Uterus (tissue), 4 donors: ENCODE data around the gene SGIP1. TPM values are rescaled to one million over a fixed set of nuclear protein-coding genes. Genes with fewer than 3 reads are reported as not detected.

Experiments
- DNase-seq, 2 donors: peaks; one replicate each; pipeline ENCODE4 v3.0.0-alpha.2; 2019 to 2020
- H3K27ac ChIP-seq, 2 donors: fragments of 200-600 bp; sonication (generic); 1 replicate in 1 of 2; 2 replicates in 1 of 2; pipeline ENCODE4 v1.5.1; 2016 to 2018
- H3K27me3 ChIP-seq, 2 donors: fragments of 200-600 bp; sonication (generic); one replicate each; pipeline ENCODE4 v1.5.1; 2018 to 2019; ENCODE audit warnings: control low read depth in 1 of 2
- H3K36me3 ChIP-seq, 2 donors: fragments of 200-600 bp; sonication (generic); one replicate each; pipeline ENCODE4 v1.5.1; 2019; ENCODE audit warnings: control low read depth in 1 of 2
- H3K4me1 ChIP-seq, 2 donors: fragments of 200-600 bp; sonication (generic); one replicate each; pipeline ENCODE4 v1.5.1; 2018 to 2019; ENCODE audit warnings: control low read depth in 1 of 2
- H3K4me3 ChIP-seq, 2 donors: fragments of 200-600 bp; sonication (generic); 1 replicate in 1 of 2; 2 replicates in 1 of 2; pipeline ENCODE4 v1.5.1; 2018 to 2019; ENCODE audit warnings: mild to moderate bottlenecking in 1 of 2
- H3K9me3 ChIP-seq, 2 donors: fragments of 200-600 bp; sonication (generic); one replicate each; pipeline ENCODE4 v1.5.1; 2019; ENCODE audit warnings: control low read depth in 1 of 2
- CTCF ChIP-seq, 4 experiments: fragments of 200-600 bp in 2 of 4; fragments of 450-650 bp in 2 of 4; sonication (generic) in 2 of 4; IDR thresholded peaks; one replicate each; pipeline ENCODE4 v1.5.1; 2016 to 2019; ENCODE audit warnings: antibody characterized with exemption in 4 of 4, mild to moderate bottlenecking in 2 of 4, moderate library complexity in 1 of 4
- POLR2A ChIP-seq, 2 donors: fragments of 450-650 bp; IDR thresholded peaks; one replicate each; pipeline ENCODE4 v1.6.1; 2016; ENCODE audit warnings: antibody characterized with exemption in 2 of 2, mild to moderate bottlenecking in 1 of 2, moderate library complexity in 1 of 2
- intact Hi-C: fragments of 100-400 bp; cut with DNase I; formaldehyde crosslinking; loops from one replicate; pipeline ENCODE4 v1.15.1; 2023; ENCODE audit warnings: low total_unique reads
- total RNA-seq, 4 donors: library from RNA; depleted of rRNA in 3 of 4; stranded (reverse); fragments of >200 nt in 3 of 4; gene quantifications; one replicate each; pipeline versions ENCODE4 v1.1.0 to v1.2.4, GENCODE V29; 2014 to 2023
- donor health status: DM: yes; HTN: yes; CAD: no.

Gene SGIP1
- total RNA-seq, 4 donors from 2014 or later = 2.8 to 23.0 (median 6.4) TPM

GRCh38 chr1:66648901-66649595 is 115.1 kb downstream of the SGIP1 start:
- no peak overlapping the region for H3K4me3 ChIP-seq
- H3K27ac ChIP-seq = no peak overlapping the region
- H3K9me3 ChIP-seq = no peaks in the 10 kb centered on the region
- no peaks in the 10 kb centered on the region for H3K36me3 ChIP-seq
- no peak for TF ChIP-seq POLR2A (IDR thresholded peaks at IDR 0.05)
- no peak for TF ChIP-seq CTCF (IDR thresholded peaks at IDR 0.05)
- intact Hi-C loops = no loop called here
- DNase-seq = no peak
- H3K27me3 ChIP-seq = no peaks in the 10 kb centered on the region
- no peaks in the 10 kb centered on the region for H3K4me1 ChIP-seq

- no peaks in the 10 kb centered on the region for H3K27me3 ChIP-seq
- no peak for DNase-seq
- H3K36me3 ChIP-seq = no peaks in the 10 kb centered on the region
- no peaks in the 10 kb centered on the region for H3K9me3 ChIP-seq
- H3K4me3 ChIP-seq = no peak overlapping the region
- TF ChIP-seq POLR2A (IDR thresholded peaks at IDR 0.05) (no peak), CTCF (IDR thresholded peaks at IDR 0.05) (no peak)
- no peak overlapping the region for H3K27ac ChIP-seq
- no peaks in the 10 kb centered on the region for H3K4me1 ChIP-seq
- intact Hi-C loops = no loop called here
Measured at GRCh38 chr1:66652556-66652955, 118.6 kb downstream of the SGIP1 start.

- Histone ChIP-seq H3K27ac (no peak overlapping the region), H3K9me3 (no peaks in the 10 kb centered on the region), H3K4me3 (no peak overlapping the region), H3K4me1 (no peaks in the 10 kb centered on the region), H3K36me3 (no peaks in the 10 kb centered on the region), H3K27me3 (no peaks in the 10 kb centered on the region)
- no peak for DNase-seq
- TF ChIP-seq POLR2A (IDR thresholded peaks at IDR 0.05) (no peak), CTCF (IDR thresholded peaks at IDR 0.05) (no peak)
- intact Hi-C loops = no loop called here
Measured at GRCh38 chr1:66654643-66655042, 120.7 kb downstream of the SGIP1 start.

- no peak for TF ChIP-seq CTCF (IDR thresholded peaks at IDR 0.05)
- TF ChIP-seq POLR2A (IDR thresholded peaks at IDR 0.05) = no peak
- Histone ChIP-seq H3K4me1 (no peaks in the 10 kb centered on the region), H3K9me3 (no peaks in the 10 kb centered on the region), H3K4me3 (no peak overlapping the region), H3K27ac (no peak overlapping the region), H3K36me3 (no peaks in the 10 kb centered on the region), H3K27me3 (no peaks in the 10 kb centered on the region)
- no peak for DNase-seq
- intact Hi-C loops = no loop called here
Measured at GRCh38 chr1:66671455-66671854, 137.5 kb downstream of the SGIP1 start.

GRCh38 chr1:66676613-66677298 is 142.8 kb downstream of the SGIP1 start:
- intact Hi-C loops = no loop called here

More at GRCh38 chr1:66676613-66677298, 142.8 kb downstream of the SGIP1 start:
- Histone ChIP-seq H3K27me3 (no peaks in the 10 kb centered on the region), H3K27ac (peak overlapping the region; percentile 52 to 65), H3K9me3 (no peaks in the 10 kb centered on the region), H3K4me1 (no peaks in the 10 kb centered on the region), H3K4me3 (no peak overlapping the region), H3K36me3 (no peaks in the 10 kb centered on the region)
- DNase-seq = peak in 1 of 2 donors; percentile 30
- TF ChIP-seq CTCF (IDR thresholded peaks at IDR 0.05) (no peak), POLR2A (IDR thresholded peaks at IDR 0.05) (no peak)
